AG10803 (cell line): ENCODE results near the gene TGFBR3.

ENCODE experiments used
- DNase-seq: peaks from one replicate; pipeline ENCODE4 v3.0.0; 2010; ENCODE audit warnings: low read depth
- H3K4me3 ChIP-seq: 2 replicates; pipeline ENCODE4 v1.5.1; 2011; ENCODE audit warnings: mild to moderate bottlenecking, low read length, control low read depth
- TF ChIP-seq, protein P1 (sequence below): conservative IDR thresholded peaks from 2 replicates; pipeline ENCODE4 v1.5.1; 2011; ENCODE audit warnings: mild to moderate bottlenecking, low read length, control low read depth, inconsistent platforms

Gene TGFBR3

GRCh38 chr1:91731815-91732214 lies 154.1 kb downstream of the TGFBR3 start:
- TF ChIP-seq, protein P1, sequence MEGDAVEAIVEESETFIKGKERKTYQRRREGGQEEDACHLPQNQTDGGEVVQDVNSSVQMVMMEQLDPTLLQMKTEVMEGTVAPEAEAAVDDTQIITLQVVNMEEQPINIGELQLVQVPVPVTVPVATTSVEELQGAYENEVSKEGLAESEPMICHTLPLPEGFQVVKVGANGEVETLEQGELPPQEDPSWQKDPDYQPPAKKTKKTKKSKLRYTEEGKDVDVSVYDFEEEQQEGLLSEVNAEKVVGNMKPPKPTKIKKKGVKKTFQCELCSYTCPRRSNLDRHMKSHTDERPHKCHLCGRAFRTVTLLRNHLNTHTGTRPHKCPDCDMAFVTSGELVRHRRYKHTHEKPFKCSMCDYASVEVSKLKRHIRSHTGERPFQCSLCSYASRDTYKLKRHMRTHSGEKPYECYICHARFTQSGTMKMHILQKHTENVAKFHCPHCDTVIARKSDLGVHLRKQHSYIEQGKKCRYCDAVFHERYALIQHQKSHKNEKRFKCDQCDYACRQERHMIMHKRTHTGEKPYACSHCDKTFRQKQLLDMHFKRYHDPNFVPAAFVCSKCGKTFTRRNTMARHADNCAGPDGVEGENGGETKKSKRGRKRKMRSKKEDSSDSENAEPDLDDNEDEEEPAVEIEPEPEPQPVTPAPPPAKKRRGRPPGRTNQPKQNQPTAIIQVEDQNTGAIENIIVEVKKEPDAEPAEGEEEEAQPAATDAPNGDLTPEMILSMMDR, result no peak
- no peak overlapping the region for H3K4me3 ChIP-seq
- peak; percentile 60 for DNase-seq

GRCh38 chr1:91730801-91731732 lies 154.9 kb downstream of the TGFBR3 start:
- TF ChIP-seq, protein P1, result no peak
- H3K4me3 ChIP-seq, result no peak overlapping the region
- peak; percentile 75 for DNase-seq

DNA sequence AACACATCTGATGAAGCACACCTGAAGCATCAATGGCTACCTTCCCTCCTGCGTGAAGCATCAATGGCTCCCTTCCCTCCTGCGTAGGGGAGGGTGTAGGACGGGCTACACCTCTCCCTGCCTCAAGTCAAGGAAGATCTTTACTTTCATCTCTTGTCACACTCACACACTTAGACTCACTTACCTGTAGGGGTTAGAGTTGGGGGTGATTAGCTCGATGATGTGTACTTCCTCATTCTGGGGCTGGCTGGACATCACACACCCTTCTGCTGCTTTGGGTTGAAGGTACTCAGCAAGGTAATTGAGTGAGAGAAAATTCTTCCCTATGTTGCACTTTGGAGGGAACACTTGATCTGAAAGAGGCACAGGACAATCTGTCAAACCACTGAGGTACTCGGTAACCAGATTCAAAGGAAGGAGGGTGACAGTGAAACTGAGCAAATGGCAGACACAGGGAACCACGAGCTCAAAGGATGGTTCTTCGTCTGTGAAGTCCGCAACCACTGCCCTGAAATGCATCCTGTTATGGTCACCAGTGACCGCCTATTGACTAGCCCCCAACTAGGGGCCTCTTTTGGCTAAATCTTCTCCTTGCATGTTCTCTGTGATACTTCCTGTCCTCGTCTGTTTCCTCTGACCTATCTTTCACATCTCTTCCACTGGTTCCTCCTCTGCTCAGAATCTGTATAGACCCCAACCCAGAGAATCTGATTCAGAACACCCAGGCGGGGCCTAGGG lies 156.2 kb downstream of the TGFBR3 start:
- no peak for DNase-seq

GRCh38 chr1:91727763-91728162 lies 158.2 kb downstream of the TGFBR3 start:
- no peak overlapping the region for H3K4me3 ChIP-seq
- TF ChIP-seq, protein P1, result no peak

More for the DNA sequence above, 156.2 kb downstream of the TGFBR3 start:
- TF ChIP-seq, protein P1, result no peak
- H3K4me3 ChIP-seq, result no peak overlapping the region

DNA sequence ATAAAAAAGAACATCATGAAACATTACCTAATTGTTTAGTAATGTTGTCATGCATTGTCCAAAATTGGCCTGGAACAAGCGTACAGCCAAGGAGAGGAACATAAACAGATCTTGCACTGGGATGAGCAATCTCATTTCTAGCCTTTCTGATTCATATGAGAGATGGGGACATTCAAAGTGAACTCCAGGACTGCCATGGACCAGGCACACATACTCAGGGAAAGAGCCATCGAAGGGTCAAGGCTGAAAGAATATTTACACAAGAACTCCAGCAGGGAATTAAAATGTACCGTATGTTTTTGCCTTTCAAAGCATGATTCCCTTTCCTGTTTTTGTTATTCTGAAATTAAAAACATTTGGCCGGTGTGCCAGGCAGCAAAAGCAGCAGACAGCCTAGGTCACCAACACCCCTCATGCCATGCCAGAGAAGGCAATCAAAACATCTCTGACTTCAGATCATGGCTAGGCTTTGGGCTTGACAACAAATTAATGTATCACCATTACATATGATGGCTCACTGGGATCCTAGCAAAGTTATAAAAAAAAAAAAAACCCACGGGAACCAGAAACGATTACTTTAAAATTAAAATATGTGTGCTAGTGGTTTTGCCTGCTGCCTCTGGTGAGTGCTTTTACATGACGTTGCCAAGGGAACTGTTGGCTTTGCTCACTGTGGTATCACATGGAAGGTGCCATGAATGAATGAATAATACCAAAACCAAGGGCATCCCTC lies 159.8 kb downstream of the TGFBR3 start:
- TF ChIP-seq, protein P1, result no peak
- DNase-seq, result peak; percentile 96
- no peak overlapping the region for H3K4me3 ChIP-seq

More at GRCh38 chr1:91727763-91728162, 158.2 kb downstream of the TGFBR3 start:
- peak; percentile 85 for DNase-seq

- TF ChIP-seq, protein P1, result no peak
- no peak for DNase-seq
- H3K4me3 ChIP-seq, result no peak overlapping the region
These were observed 160.3 kb downstream of the TGFBR3 start for GRCh38 chr1:91725618-91725988.
